Fibroblast of villous mesenchyme (primary cell): Measurements from ENCODE around the gene DACH1. TPM values are rescaled to one million over a fixed set of nuclear protein-coding genes. Genes with fewer than 3 reads are reported as not detected.

Experiments
- DNase-seq: peaks from one replicate; pipeline ENCODE4 v3.0.0-alpha.2; 2010; ENCODE audit warnings: low read depth
- H3K4me3 ChIP-seq: 2 replicates; pipeline ENCODE4 v1.5.1; 2011; ENCODE audit warnings: low read depth, mild to moderate bottlenecking, low read length
- total RNA-seq: library from RNA; depleted of rRNA; stranded (reverse); fragments of >200 nt; gene quantifications from 2 replicates; pipeline ENCODE4 v1.2.3, GENCODE V29; 2012
- TF ChIP-seq, protein P1 (sequence below): IDR thresholded peaks from 2 replicates; pipeline ENCODE4 v1.5.1; 2012; ENCODE audit warnings: low read depth, mild to moderate bottlenecking, low read length; ENCODE audit not compliant: insufficient read depth

DACH1 gene
- total RNA-seq, 1 donor: 0.43 TPM

- TF ChIP-seq, protein P1, sequence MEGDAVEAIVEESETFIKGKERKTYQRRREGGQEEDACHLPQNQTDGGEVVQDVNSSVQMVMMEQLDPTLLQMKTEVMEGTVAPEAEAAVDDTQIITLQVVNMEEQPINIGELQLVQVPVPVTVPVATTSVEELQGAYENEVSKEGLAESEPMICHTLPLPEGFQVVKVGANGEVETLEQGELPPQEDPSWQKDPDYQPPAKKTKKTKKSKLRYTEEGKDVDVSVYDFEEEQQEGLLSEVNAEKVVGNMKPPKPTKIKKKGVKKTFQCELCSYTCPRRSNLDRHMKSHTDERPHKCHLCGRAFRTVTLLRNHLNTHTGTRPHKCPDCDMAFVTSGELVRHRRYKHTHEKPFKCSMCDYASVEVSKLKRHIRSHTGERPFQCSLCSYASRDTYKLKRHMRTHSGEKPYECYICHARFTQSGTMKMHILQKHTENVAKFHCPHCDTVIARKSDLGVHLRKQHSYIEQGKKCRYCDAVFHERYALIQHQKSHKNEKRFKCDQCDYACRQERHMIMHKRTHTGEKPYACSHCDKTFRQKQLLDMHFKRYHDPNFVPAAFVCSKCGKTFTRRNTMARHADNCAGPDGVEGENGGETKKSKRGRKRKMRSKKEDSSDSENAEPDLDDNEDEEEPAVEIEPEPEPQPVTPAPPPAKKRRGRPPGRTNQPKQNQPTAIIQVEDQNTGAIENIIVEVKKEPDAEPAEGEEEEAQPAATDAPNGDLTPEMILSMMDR: no peak
- no peak for DNase-seq
- no peak overlapping the region for H3K4me3 ChIP-seq
These were observed 261.3 kb downstream of the DACH1 start for GRCh38 chr13:71605744-71606143.

DNA sequence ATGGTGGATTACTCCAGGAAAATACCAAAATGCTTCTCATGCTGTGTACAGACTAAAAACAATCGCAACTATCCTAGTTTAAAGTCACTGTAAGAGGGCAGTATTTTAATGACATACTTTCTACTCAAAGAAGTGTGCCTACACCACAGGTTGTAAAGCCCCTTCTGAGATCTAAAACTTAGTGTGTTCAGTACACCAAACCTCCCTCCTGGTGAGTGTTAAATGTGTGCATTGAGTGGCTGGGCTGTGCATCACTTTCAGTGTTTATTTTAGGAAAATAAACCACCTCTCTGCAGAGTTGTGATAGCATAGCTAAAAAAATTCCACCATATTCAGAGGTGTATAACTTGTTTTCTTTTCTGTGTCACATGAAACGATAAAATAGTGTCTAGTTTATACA, 263.7 kb downstream of the DACH1 start:
- H3K4me3 ChIP-seq: no peak overlapping the region
- no peak for DNase-seq
- TF ChIP-seq, protein P1: no peak

GRCh38 chr13:71602344-71602743, 264.7 kb downstream of the DACH1 start:
- DNase-seq: no peak
- TF ChIP-seq, protein P1: no peak

DNA sequence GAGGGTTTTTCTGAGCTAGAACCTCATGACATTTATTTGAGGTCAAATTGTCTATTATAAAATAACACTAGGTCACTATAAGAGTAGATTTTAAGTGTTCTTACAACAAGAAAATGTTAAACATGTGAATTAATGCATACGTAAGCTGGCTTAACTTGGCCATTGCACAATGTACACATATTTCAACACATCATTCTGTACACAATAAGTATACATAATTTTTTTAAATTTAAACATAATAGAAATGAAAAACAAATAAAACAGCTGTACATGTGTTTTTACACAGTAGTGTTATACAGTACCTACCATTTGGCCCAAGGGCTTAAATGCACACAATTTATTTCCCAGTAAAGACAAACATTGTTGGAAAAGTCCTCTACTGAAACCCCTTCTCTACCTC, 269.9 kb downstream of the DACH1 start:
- no peak for DNase-seq
- H3K4me3 ChIP-seq: no peak overlapping the region
- TF ChIP-seq, protein P1: no peak

More at GRCh38 chr13:71602344-71602743, 264.7 kb downstream of the DACH1 start:
- H3K4me3 ChIP-seq: no peak overlapping the region

GRCh38 chr13:71596116-71596515, 270.9 kb downstream of the DACH1 start:
- TF ChIP-seq, protein P1: no peak
- H3K4me3 ChIP-seq: no peak overlapping the region
- DNase-seq: no peak

DNA sequence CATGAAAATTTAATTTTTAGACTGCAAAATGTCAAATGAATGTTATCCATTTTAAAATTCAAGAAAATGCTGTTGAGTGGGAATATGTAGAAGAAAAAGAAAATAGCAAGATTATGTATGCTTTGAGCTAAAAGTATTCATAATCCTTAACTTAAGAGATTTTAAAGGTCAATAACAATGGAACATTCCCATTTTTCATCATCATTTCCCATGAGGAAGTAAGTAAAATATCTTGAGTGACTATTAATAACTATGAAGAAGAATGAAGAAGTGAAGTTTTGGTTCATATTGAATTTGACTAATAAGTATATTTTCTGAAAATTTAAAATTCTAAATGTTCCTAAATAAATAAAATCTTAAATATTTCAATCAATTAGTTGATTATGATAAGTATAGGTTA, 273.4 kb downstream of the DACH1 start:
- DNase-seq: no peak
- TF ChIP-seq, protein P1: no peak
- H3K4me3 ChIP-seq: no peak overlapping the region

DNA sequence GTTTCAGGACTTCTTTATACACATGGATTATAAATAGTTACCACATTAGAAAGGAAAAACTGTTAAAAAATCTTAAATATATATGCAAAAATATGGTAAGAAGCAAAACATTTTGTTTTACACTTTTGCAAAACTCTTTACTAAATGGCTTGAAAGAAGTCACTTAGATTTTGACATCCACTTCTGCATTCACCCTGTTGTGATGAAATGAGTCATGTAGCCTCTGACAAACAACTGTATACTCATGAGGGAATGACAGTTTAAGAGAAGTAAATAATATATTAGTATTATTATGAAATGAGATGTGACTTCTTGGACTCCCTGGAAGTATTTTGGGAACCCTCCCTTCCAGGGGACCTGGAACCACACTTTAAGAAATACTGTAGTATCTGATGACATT, 275.6 kb downstream of the DACH1 start:
- no peak overlapping the region for H3K4me3 ChIP-seq
- no peak for DNase-seq
- TF ChIP-seq, protein P1: no peak
